PFSK-1 (cell line): Measurements from ENCODE around the gene RTN4RL1.

Experiments
- FOXP2 ChIP-seq: optimal IDR thresholded peaks from 2 replicates; pipeline ENCODE3; 2011; ENCODE audit warnings: borderline replicate concordance, control low read depth, inconsistent platforms; ENCODE audit not compliant: insufficient read depth; ENCODE audit errors: extremely low read length, extremely low read depth
- POLR2AphosphoS5 ChIP-seq: IDR thresholded peaks from 2 replicates; pipeline ENCODE4 v1.6.1; 2012; ENCODE audit warnings: low read depth, mild to moderate bottlenecking, control low read depth, low read length, moderate library complexity
- REST ChIP-seq, 2 experiments: IDR thresholded peaks; 2 replicates each; pipeline versions ENCODE4 v1.6.1 to v1.8.0; 2011 to 2012; ENCODE audit warnings: low read depth in 2 of 2, low read length in 2 of 2, control low read depth in 1 of 2, inconsistent platforms in 1 of 2, mild to moderate bottlenecking in 1 of 2, moderate library complexity in 1 of 2; ENCODE audit not compliant: insufficient read depth in 1 of 2
- SIN3A ChIP-seq: IDR thresholded peaks from 2 replicates; pipeline ENCODE4 v1.6.1; 2012; ENCODE audit warnings: mild to moderate bottlenecking, low read length, moderate library complexity, borderline replicate concordance; ENCODE audit not compliant: insufficient read depth
- TAF1 ChIP-seq: IDR thresholded peaks from 2 replicates; pipeline ENCODE4 v1.6.1; 2012; ENCODE audit warnings: low read length, control low read depth, borderline replicate concordance; ENCODE audit not compliant: insufficient read depth

- TF ChIP-seq FOXP2 (no peak), REST (IDR thresholded peaks at IDR 0.05; ENCODE audit: insufficient read depth in 1 of 2, low read depth in 2 of 2, low read length in 2 of 2) (no peak), SIN3A (no peak), POLR2AphosphoS5 (no peak), TAF1 (no peak)
Measured at GRCh38 chr17:1907216-1907631, 117.9 kb downstream of the RTN4RL1 start.
